ENCODE measurements around the gene ABCA1.
"Not testable (repeated sequence)": the region's sequence is repeated elsewhere in the genome, so short reads cannot be mapped to it uniquely, and the experiment has no call there.

The ABCA1 gene

DNA sequence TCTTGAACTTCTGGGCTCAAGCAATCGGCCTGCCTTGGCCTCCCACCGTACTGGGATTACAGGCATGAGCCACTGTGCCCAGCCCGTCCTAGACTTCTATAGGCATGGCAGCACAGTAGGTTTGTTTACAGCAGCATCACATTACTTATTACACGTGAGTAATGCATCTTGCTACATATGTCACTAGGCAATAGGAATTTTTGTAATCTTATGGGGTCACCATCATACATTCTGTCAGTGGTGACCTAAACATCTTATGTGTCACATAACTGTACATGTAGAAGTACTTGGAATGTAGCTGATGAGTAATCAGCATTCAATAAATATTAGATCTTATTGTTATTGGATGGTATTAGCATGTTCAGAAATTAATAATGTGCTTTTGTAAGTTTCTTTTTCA, 22.9 kb upstream of the ABCA1 start:
- no peak overlapping the region for H3K4me3 ChIP-seq (ENCODE audit: low read depth, low read length)
- DNase-seq (ENCODE audit: low read depth), result no peak
- TF ChIP-seq POLR2A (IDR thresholded peaks at IDR 0.05; ENCODE audit: extremely low read depth, insufficient read length) (no peak), MYC (IDR thresholded peaks at IDR 0.05; ENCODE audit: low read depth, low read length) (no peak)
- TF ChIP-seq, protein P1, sequence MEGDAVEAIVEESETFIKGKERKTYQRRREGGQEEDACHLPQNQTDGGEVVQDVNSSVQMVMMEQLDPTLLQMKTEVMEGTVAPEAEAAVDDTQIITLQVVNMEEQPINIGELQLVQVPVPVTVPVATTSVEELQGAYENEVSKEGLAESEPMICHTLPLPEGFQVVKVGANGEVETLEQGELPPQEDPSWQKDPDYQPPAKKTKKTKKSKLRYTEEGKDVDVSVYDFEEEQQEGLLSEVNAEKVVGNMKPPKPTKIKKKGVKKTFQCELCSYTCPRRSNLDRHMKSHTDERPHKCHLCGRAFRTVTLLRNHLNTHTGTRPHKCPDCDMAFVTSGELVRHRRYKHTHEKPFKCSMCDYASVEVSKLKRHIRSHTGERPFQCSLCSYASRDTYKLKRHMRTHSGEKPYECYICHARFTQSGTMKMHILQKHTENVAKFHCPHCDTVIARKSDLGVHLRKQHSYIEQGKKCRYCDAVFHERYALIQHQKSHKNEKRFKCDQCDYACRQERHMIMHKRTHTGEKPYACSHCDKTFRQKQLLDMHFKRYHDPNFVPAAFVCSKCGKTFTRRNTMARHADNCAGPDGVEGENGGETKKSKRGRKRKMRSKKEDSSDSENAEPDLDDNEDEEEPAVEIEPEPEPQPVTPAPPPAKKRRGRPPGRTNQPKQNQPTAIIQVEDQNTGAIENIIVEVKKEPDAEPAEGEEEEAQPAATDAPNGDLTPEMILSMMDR (IDR thresholded peaks at IDR 0.05; ENCODE audit: low read depth, low read length), result no peak
- TF ChIP-seq, protein P2, sequence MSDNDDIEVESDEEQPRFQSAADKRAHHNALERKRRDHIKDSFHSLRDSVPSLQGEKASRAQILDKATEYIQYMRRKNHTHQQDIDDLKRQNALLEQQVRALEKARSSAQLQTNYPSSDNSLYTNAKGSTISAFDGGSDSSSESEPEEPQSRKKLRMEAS (IDR thresholded peaks at IDR 0.05; ENCODE audit: low read depth, low read length), result no peak

DNA sequence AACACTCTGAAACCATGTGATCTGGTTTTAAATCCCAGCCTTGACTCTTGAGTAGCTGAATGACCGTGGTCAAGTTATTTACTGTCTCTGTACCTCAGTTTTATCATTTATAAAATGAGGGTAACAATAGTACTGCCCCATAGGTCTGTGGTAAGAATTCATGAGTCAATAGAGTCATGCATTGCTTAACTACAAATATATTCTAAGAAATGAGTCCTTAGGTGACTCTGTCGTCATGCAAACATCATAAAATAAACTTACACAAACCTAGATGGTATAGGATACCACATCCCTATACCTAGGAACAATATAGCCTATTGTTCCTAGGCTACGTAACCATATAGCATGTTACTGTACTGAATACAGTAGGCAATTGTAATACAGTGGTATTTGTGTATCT, 20.3 kb upstream of the ABCA1 start:
- no peak for DNase-seq (ENCODE audit: low read depth)
- TF ChIP-seq, protein P2 (IDR thresholded peaks at IDR 0.05; ENCODE audit: low read depth, low read length), result no peak
- TF ChIP-seq, protein P1 (IDR thresholded peaks at IDR 0.05; ENCODE audit: low read depth, low read length), result no peak
- TF ChIP-seq MYC (IDR thresholded peaks at IDR 0.05; ENCODE audit: low read depth, low read length), result no peak
- no peak for TF ChIP-seq POLR2A (IDR thresholded peaks at IDR 0.05; ENCODE audit: extremely low read depth, insufficient read length)
- H3K4me3 ChIP-seq (ENCODE audit: low read depth, low read length), result no peak overlapping the region

DNA sequence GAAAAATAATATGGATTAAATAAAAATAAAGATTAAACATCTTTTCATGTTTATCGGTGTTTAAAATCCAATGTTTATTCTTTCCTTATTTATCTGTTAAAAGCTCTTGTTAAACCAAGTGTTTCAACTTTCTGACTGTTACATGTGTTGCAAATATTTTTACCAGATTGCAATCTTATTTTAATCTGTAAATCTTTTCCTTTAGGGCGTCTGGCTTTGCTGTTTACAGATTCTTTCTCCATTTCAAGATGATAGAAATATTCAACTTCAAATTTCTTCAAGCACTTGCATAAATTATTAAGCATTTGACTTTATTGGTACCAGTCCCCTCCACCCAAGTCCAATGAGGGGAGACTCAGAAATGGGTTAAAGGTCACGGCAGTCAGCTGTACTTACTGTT, 16.9 kb upstream of the ABCA1 start:
- no peak for TF ChIP-seq MYC (IDR thresholded peaks at IDR 0.05; ENCODE audit: low read depth, low read length)
- H3K4me3 ChIP-seq (ENCODE audit: low read depth, low read length), result no peak overlapping the region
- DNase-seq (ENCODE audit: low read depth), result no peak

DNA sequence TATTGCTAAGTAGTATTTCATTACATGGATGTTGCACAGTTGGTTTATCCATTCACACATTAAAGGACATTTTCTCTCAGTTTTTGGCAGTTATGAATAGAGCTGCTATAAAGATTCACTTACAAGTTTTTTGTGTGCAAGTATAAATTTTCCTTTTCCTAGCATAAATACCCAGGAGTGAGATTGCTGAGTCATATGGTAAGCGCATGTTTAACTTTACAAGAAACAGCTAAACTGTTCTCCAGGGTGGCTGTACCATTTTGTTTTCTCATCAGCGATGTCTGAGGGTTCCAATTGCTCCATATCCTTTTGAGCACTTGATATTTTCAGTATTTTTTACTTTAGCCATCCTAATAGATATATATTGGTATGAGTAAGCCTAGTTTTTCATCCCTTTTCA, 16.4 kb upstream of the ABCA1 start:
- no peak overlapping the region for H3K4me3 ChIP-seq (ENCODE audit: low read depth, low read length)
- no peak for TF ChIP-seq POLR2A (IDR thresholded peaks at IDR 0.05; ENCODE audit: extremely low read depth, insufficient read length)
- TF ChIP-seq, protein P2 (IDR thresholded peaks at IDR 0.05; ENCODE audit: low read depth, low read length), result no peak
- TF ChIP-seq, protein P1 (IDR thresholded peaks at IDR 0.05; ENCODE audit: low read depth, low read length), result no peak
- TF ChIP-seq MYC (IDR thresholded peaks at IDR 0.05; ENCODE audit: low read depth, low read length), result no peak
- DNase-seq (ENCODE audit: low read depth), result peak; percentile 30

DNA sequence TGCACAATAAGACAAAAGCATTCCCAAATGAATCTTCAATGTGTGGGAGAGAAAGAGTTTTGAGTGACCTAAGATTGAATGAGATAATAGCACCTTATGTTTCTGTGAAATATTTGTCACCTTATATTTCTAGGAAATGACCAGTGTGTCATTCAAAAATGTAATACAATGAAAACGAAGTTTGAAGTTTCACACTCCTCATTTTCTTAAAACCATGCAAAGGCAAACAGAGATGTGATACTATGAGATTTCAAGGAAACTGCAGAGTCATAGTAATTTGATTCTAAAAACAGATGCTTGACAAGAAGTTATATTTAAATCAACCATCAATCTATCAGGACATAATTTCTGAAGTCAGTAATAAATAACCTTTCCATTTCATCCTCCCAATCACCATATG, 13.6 kb upstream of the ABCA1 start:
- no peak for DNase-seq (ENCODE audit: low read depth)
- no peak overlapping the region for H3K4me3 ChIP-seq (ENCODE audit: low read depth, low read length)
- TF ChIP-seq, protein P1 (IDR thresholded peaks at IDR 0.05; ENCODE audit: low read depth, low read length), result no peak
- TF ChIP-seq, protein P2 (IDR thresholded peaks at IDR 0.05; ENCODE audit: low read depth, low read length), result no peak
- TF ChIP-seq MYC (IDR thresholded peaks at IDR 0.05; ENCODE audit: low read depth, low read length) (no peak), POLR2A (IDR thresholded peaks at IDR 0.05; ENCODE audit: extremely low read depth, insufficient read length) (no peak)

DNA sequence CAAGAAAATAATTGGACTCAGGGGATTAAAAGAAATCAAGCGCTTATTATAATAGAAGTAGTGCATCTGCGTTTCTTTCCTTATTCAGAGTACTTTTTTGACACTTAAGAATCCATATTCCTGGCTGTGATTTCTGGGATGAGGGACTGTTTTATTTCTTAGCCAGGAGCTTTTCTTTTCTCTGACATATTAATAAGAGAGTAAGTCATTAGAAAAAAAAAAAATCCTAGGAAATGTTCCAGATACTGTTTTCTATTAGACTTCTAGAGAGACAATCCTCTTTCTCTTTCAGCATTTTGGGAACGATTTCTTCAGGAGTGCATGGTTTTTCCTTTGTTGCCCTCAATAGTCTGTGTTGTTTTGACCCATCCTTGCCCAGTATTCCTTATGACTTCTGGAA, 8.3 kb upstream of the ABCA1 start:
- no peak for TF ChIP-seq MYC (IDR thresholded peaks at IDR 0.05; ENCODE audit: low read depth, low read length)
- TF ChIP-seq, protein P2 (IDR thresholded peaks at IDR 0.05; ENCODE audit: low read depth, low read length), result no peak
- TF ChIP-seq POLR2A (IDR thresholded peaks at IDR 0.05; ENCODE audit: extremely low read depth, insufficient read length), result no peak
- TF ChIP-seq, protein P1 (IDR thresholded peaks at IDR 0.05; ENCODE audit: low read depth, low read length), result no peak
- no peak overlapping the region for H3K4me3 ChIP-seq (ENCODE audit: low read depth, low read length)
- no peak for DNase-seq (ENCODE audit: low read depth)

DNA sequence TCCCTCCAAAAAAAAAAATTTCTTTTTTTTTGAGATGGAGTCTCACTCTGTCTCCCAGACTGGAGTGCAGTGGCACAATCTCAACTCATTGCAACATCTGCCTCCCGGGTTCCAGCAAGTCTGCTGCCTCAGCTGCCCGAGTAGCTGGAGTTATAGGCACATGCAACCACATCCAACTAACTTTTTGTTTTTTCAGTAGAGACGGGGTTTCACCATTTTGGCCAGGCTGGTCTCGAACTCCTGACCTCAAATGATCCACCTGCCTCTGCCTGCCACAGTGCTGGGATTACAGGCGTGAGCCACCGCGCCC, 7.5 kb upstream of the ABCA1 start:
- peak; percentile 36 for DNase-seq (ENCODE audit: low read depth)
- H3K4me3 ChIP-seq (ENCODE audit: low read depth, low read length), result not testable (repeated sequence)

All from NB4 (cell line).